Endothelial cell of umbilical vein (primary cell): ENCODE results near the gene GADD45A. TPM values are rescaled to one million over a fixed set of nuclear protein-coding genes. Genes with fewer than 3 reads are reported as not detected.

Source experiments
- BruUV-seq: library from RNA; stranded (reverse); fragments of 400-500 nt; replicated peaks from 2 replicates; lab custom pipeline; 2021; lab: Mats Ljungman, UMichigan
- CTCF ChIA-PET: fragments of 300-600, 350-600 bp; sonication (Branson Sonifier 250); formaldehyde crosslinking; loops from one replicate; lab custom pipeline; 2021; ENCODE audit warnings: antibody characterized with exemption, inconsistent platforms; lab: Charles Lee
- POLR2A ChIA-PET: fragments of 300-600, 350-600 bp; sonication (Branson Sonifier 250); formaldehyde crosslinking; loops from one replicate; lab custom pipeline; 2021; ENCODE audit warnings: antibody characterized with exemption, inconsistent platforms; lab: Charles Lee
- DNase-seq: peaks from one replicate; pipeline ENCODE4 v3.0.0-alpha.2; 2011; ENCODE audit warnings: low read depth, low spot score
- FAIRE-seq: peaks from 2 replicates; lab custom pipeline; 2011; peaks lifted over from hg19 to GRCh38; lab: Jason Lieb, UNC
- H2AFZ ChIP-seq: 2 replicates; pipeline ENCODE4 v1.6.0; 2012; ENCODE audit warnings: low read depth, low read length, control low read depth, inconsistent platforms
- H3K27ac ChIP-seq: 2 replicates; pipeline ENCODE4 v1.5.1; 2011; ENCODE audit warnings: low read depth, mild to moderate bottlenecking, control low read depth, low read length, moderate library complexity; ENCODE audit not compliant: insufficient read depth
- H3K27me3 ChIP-seq, 2 experiments: 2 replicates each; pipeline versions ENCODE4 v1.6.0 to v1.6.1; 2011; ENCODE audit warnings: low read length in 2 of 2, mixed read lengths in 1 of 2; ENCODE audit not compliant: control insufficient read depth in 2 of 2, insufficient read depth in 2 of 2
- H3K36me3 ChIP-seq, 2 experiments: 2 replicates in 1 of 2; 3 replicates in 1 of 2; pipeline ENCODE4 v1.5.1; 2011; ENCODE audit warnings: low read length in 2 of 2, mild to moderate bottlenecking in 1 of 2, moderate library complexity in 1 of 2; ENCODE audit not compliant: control insufficient read depth in 2 of 2, insufficient read depth in 2 of 2; ENCODE audit errors: extremely low read depth in 1 of 2
- H3K4me1 ChIP-seq: 3 replicates; pipeline ENCODE4 v1.5.1; 2011; ENCODE audit warnings: mild to moderate bottlenecking, low read length; ENCODE audit not compliant: control insufficient read depth, insufficient read depth; ENCODE audit errors: extremely low read depth
- H3K4me2 ChIP-seq: 2 replicates; pipeline ENCODE4 v1.6.1; 2011; ENCODE audit warnings: low read length, control low read depth, mixed read lengths; ENCODE audit not compliant: insufficient read depth
- H3K4me3 ChIP-seq, 3 experiments: fragments of 200-600 bp in 1 of 3; sonication (generic), shearing (Covaris generic) in 1 of 3; replicated peaks in 1 of 3; 2 replicates each; pipeline ENCODE4 v1.5.1; 2011 to 2016; ENCODE audit warnings: control low read depth in 3 of 3, low read length in 3 of 3, mild to moderate bottlenecking in 2 of 3, inconsistent platforms in 1 of 3, low read depth in 1 of 3, moderate library complexity in 1 of 3; ENCODE audit not compliant: insufficient read depth in 1 of 3
- H3K79me2 ChIP-seq: 2 replicates; pipeline ENCODE4 v1.6.0; 2012; ENCODE audit warnings: low read length, inconsistent platforms; ENCODE audit not compliant: control insufficient read depth, insufficient read depth
- H3K9ac ChIP-seq: replicated peaks from 2 replicates; pipeline ENCODE3; 2011; ENCODE audit warnings: low read length, control low read depth; ENCODE audit not compliant: insufficient read depth; ENCODE audit errors: extremely low read depth
- H3K9me1 ChIP-seq: replicated peaks from 3 replicates; pipeline ENCODE4 v1.6.0; 2011; ENCODE audit warnings: mild to moderate bottlenecking, low read length; ENCODE audit not compliant: control insufficient read depth, insufficient read depth; ENCODE audit errors: extremely low read depth
- H3K9me3 ChIP-seq: replicated peaks from 2 replicates; pipeline ENCODE4 v1.5.1; 2012; ENCODE audit warnings: low read length, inconsistent platforms; ENCODE audit not compliant: control insufficient read depth, insufficient read depth
- H4K20me1 ChIP-seq: replicated peaks from 2 replicates; pipeline ENCODE3; 2011; ENCODE audit warnings: mild to moderate bottlenecking, low read length; ENCODE audit not compliant: control insufficient read depth, insufficient read depth; ENCODE audit errors: extremely low read depth
- EZH2 ChIP-seq: IDR thresholded peaks from 2 replicates; pipeline ENCODE4 v1.6.1; 2012; ENCODE audit warnings: borderline replicate concordance, low read depth, mild to moderate bottlenecking, moderate library complexity, low read length, inconsistent platforms; ENCODE audit not compliant: severe bottlenecking
- FOS ChIP-seq: IDR thresholded peaks from 2 replicates; pipeline ENCODE4 v1.6.1; 2011; ENCODE audit warnings: mild to moderate bottlenecking, low read length, moderate library complexity, borderline replicate concordance; ENCODE audit not compliant: insufficient read depth
- GATA2 ChIP-seq: IDR thresholded peaks from 2 replicates; pipeline ENCODE4 v1.7.0; 2011; ENCODE audit warnings: low read depth, mild to moderate bottlenecking, moderate library complexity, mixed read lengths, low read length; ENCODE audit not compliant: insufficient read length, insufficient read depth
- JUN ChIP-seq: IDR thresholded peaks from 2 replicates; pipeline ENCODE4 v1.6.1; 2011; ENCODE audit warnings: borderline replicate concordance, low read depth; ENCODE audit not compliant: insufficient read length, insufficient read depth
- MAX ChIP-seq: IDR thresholded peaks from 2 replicates; pipeline ENCODE4 v1.6.1; 2011; ENCODE audit not compliant: insufficient read depth, insufficient read length
- MYC ChIP-seq: IDR thresholded peaks from one replicate; pipeline ENCODE4 v1.6.1; 2011; ENCODE audit warnings: mild to moderate bottlenecking, low read depth, low read length
- POLR2A ChIP-seq: IDR thresholded peaks from 2 replicates; pipeline ENCODE4 v1.6.1; 2012; ENCODE audit warnings: low read depth, mild to moderate bottlenecking, control low read depth, low read length
- POLR2AphosphoS5 ChIP-seq: IDR thresholded peaks from 2 replicates; pipeline ENCODE4 v1.6.1; 2012; ENCODE audit warnings: low read depth, mild to moderate bottlenecking, control low read depth, low read length, moderate library complexity; ENCODE audit not compliant: insufficient read depth
- dilution Hi-C: fragments of 300-500 bp; cut with MboI; formaldehyde crosslinking; loops from one replicate; pipeline ENCODE4 v1.15.0; 2019; ENCODE audit warnings: low sequenced_read_pairs; ENCODE audit not compliant: extremely low pct_ligation_motif_present
- intact Hi-C: fragments of 100-400 bp; cut with micrococcal nuclease; formaldehyde crosslinking; loops from one replicate; pipeline ENCODE4 v1.10.0; 2022
- polyA plus RNA-seq, 4 experiments: library from polyadenylated mRNA; depleted of rRNA in 3 of 4; stranded (reverse) in 3 of 4; unstranded in 1 of 4; fragments of >200 nt; gene quantifications; 2 replicates each; pipeline versions ENCODE4 v1.2.1 to v1.2.3, GENCODE V29; 2011 to 2012; ENCODE audit warnings: missing spikeins in 1 of 4
- total RNA-seq: library from RNA; stranded (reverse); gene quantifications from 2 replicates; pipeline ENCODE4 v1.2.3, GENCODE V29; 2021
- TF ChIP-seq, protein P1 (sequence below), 2 donors: IDR thresholded peaks; 1 replicate in 1 of 2; 2 replicates in 1 of 2; pipeline ENCODE4 v1.5.1; 2011; ENCODE audit warnings: low read length in 2 of 2, mild to moderate bottlenecking in 2 of 2, moderate library complexity in 2 of 2, control low read depth in 1 of 2, inconsistent platforms in 1 of 2, low read depth in 1 of 2; ENCODE audit not compliant: insufficient read depth in 1 of 2; ENCODE audit errors: extremely low read depth in 1 of 2

Gene GADD45A
- total and polyA plus RNA-seq, 2 donors (not counting 3 experiments of a cell fraction or from before 2014, with no cell fraction given): 77.4 to 87.6 TPM

DNA sequence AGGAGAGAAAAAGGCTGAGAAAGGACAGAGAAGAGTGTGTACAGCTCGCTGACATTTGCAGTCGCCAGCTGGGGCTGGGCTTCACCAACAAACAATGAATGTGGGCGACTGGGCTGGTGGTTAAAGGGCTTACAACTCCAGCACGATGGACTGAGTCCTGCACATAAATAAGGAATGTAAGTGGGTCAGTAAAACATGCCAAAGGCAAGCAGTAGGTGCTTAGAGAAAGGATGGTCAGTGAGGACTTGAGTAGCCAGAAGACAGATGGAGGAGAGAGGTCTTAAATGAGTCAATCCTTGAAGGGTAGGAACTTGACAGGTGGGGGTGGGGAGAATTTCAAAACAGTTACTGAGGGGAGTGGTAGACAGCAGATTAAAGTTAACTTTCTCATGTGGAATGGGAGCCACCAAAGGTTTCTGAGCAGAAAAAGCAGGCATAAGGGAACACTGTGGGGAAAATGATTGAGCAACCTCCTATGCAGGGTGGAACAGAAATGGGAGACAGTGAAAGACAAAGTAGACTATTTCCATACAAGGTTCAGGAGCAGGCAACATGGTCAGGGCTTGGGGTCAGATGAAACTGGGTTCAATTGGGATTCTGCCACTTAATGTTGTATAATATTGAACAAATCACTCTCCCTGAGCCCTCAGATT is 37.4 kb downstream of the GADD45A start:
- peak overlapping the region; percentile 95 for H3K27ac ChIP-seq
- no peaks in the 10 kb centered on the region for H3K27me3 ChIP-seq
- H3K4me3 ChIP-seq: no peak overlapping the region
- BruUV-seq: no TSS peak
- peaks cover 68% of the 10 kb centered on the region for H3K4me1 ChIP-seq
- no peak for TF ChIP-seq MYC
- no peak for TF ChIP-seq FOS
- no peak for TF ChIP-seq POLR2A
- TF ChIP-seq EZH2: no peak
- TF ChIP-seq GATA2: no peak
- TF ChIP-seq MAX: no peak
- no peak for TF ChIP-seq POLR2AphosphoS5
- TF ChIP-seq JUN: no peak
- TF ChIP-seq, protein P1, sequence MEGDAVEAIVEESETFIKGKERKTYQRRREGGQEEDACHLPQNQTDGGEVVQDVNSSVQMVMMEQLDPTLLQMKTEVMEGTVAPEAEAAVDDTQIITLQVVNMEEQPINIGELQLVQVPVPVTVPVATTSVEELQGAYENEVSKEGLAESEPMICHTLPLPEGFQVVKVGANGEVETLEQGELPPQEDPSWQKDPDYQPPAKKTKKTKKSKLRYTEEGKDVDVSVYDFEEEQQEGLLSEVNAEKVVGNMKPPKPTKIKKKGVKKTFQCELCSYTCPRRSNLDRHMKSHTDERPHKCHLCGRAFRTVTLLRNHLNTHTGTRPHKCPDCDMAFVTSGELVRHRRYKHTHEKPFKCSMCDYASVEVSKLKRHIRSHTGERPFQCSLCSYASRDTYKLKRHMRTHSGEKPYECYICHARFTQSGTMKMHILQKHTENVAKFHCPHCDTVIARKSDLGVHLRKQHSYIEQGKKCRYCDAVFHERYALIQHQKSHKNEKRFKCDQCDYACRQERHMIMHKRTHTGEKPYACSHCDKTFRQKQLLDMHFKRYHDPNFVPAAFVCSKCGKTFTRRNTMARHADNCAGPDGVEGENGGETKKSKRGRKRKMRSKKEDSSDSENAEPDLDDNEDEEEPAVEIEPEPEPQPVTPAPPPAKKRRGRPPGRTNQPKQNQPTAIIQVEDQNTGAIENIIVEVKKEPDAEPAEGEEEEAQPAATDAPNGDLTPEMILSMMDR (IDR thresholded peaks at IDR 0.05; ENCODE audit: extremely low read depth in 1 of 2, insufficient read depth in 1 of 2, low read depth in 1 of 2, low read length in 2 of 2): no peak
- H3K36me3 ChIP-seq: no peaks in the 10 kb centered on the region
- no peaks in the 10 kb centered on the region for H3K9me1 ChIP-seq
- H3K9me3 ChIP-seq: no peaks in the 10 kb centered on the region
- FAIRE-seq (no peak), DNase-seq (no peak)
- CTCF ChIA-PET: interaction anchor here (1.6 to 3.1 kb wide), 4 partner anchors 19 to 151 kb away, joined by 4 to 19 read pairs (median 11); no protein-coding TSS in a partner anchor
- H2AFZ ChIP-seq: no peak overlapping the region
- H3K9ac ChIP-seq: no peak overlapping the region
- H3K79me2 ChIP-seq: peaks cover 26% of the 10 kb centered on the region
- POLR2A ChIA-PET: interaction anchor here (0.9 kb wide), 1 partner anchor 31 kb away, joined by 3 read pairs; no protein-coding TSS in a partner anchor
- no peak overlapping the region for H3K4me2 ChIP-seq
- H4K20me1 ChIP-seq: no peaks in the 10 kb centered on the region
- dilution Hi-C loops: no loop called here
- intact Hi-C loops: loop anchor here (2.0 to 10.0 kb wide), 3 partner anchors 38 to 458 kb away; no protein-coding TSS in a partner anchor
